ENCODE measurements around the gene DPEP2NB. TPM values are rescaled to one million over a fixed set of nuclear protein-coding genes. Genes with fewer than 3 reads are reported as not detected.

The DPEP2NB gene, protein sequence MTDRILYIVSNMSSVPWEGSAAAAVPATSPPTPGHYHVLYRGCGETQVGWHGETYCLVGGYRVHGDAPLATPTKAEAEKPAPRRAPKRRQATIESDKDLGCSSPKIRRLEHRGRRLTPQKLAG
- not detected for total RNA-seq

DNA sequence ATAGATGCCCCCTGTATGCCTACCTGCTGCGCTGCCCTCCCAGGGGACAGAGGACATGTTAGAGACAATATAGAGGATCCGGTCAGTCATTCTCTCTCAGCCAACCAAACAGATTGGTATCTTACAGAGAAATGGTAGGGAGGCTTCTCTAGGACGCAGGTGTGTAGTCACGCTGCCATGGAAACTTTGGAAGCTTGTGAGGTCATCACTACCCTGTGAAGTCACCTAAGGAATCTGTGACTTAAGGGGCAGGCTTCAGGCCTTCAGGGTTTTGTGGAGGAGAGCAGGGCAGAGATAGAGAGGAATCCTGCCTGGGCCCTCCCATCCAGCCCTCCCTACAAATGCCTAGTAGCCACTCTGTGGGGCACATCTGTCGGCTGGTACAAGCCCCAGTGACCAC is at the start of gene DPEP2NB:
Gene DPEP2NB (minus strand): TSS at position 231 of the 400 bp plus-strand sequence. CDS start 141 bp downstream, at position 90.
- Histone ChIP-seq H3K4me3 (no peak within 1 kb of the TSS), H3K27ac (no peak within 1 kb of the TSS), H3K36me3 (no peaks in the 10 kb centered on the region), H3K4me1 (ENCODE audit: control insufficient read depth in 1 of 2, low read depth in 2 of 2) (no peaks in the 10 kb centered on the region), H3K9me3 (no peaks in the 10 kb centered on the region), H3K27me3 (replicated peaks; ENCODE audit: insufficient read depth) (no peaks in the 10 kb centered on the region)
- no peak for ATAC-seq (ENCODE audit: insufficient number of reproducible peaks, low FRiP score, low read depth)
- TF ChIP-seq, protein P1, sequence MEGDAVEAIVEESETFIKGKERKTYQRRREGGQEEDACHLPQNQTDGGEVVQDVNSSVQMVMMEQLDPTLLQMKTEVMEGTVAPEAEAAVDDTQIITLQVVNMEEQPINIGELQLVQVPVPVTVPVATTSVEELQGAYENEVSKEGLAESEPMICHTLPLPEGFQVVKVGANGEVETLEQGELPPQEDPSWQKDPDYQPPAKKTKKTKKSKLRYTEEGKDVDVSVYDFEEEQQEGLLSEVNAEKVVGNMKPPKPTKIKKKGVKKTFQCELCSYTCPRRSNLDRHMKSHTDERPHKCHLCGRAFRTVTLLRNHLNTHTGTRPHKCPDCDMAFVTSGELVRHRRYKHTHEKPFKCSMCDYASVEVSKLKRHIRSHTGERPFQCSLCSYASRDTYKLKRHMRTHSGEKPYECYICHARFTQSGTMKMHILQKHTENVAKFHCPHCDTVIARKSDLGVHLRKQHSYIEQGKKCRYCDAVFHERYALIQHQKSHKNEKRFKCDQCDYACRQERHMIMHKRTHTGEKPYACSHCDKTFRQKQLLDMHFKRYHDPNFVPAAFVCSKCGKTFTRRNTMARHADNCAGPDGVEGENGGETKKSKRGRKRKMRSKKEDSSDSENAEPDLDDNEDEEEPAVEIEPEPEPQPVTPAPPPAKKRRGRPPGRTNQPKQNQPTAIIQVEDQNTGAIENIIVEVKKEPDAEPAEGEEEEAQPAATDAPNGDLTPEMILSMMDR (IDR thresholded peaks at IDR 0.05): no peak
- no peak for DNase-seq (ENCODE audit: low spot score)

DNA sequence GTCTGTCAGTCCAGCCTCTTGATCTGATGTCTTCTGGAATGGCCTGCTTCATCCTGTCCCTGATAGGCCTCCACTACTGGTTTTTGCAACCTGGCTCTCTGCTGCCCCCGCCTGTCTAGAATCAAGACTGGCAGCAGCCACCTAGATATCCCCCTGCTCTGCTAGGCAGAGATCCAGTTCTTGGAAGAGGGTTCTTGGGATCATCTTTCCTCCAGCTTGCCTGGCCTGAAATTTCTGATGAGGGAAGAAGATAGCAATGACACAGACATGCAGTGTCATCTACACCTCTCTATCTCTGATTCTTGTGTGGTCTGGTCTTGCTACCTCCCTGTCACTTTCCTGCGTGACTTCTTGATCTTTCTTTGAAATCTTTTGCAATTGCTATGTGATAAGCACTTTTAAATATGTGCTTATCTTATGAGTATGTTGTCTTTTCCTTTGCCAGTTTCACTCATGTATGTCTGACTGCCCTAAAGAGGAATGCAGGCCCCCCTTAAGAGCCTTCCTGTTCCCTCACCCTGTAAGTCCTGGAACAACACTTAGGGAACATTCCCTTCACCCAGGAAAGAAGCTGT is 49.2 kb upstream of the DPEP2NB start:
- no peaks in the 10 kb centered on the region for H3K9me3 ChIP-seq
- H3K4me1 ChIP-seq (ENCODE audit: control insufficient read depth in 1 of 2, low read depth in 2 of 2): peaks cover 15 to 30% of the 10 kb centered on the region in 2 donors
- peaks cover 5% of the 10 kb centered on the region for H3K36me3 ChIP-seq
- TF ChIP-seq, protein P1 (IDR thresholded peaks at IDR 0.05): peak; percentile 61
- peak; percentile 80 for ATAC-seq (ENCODE audit: insufficient number of reproducible peaks, low FRiP score, low read depth)
- no peak overlapping the region for H3K4me3 ChIP-seq
- H3K27ac ChIP-seq: peak overlapping the region; percentile 85 to 88
- no peaks in the 10 kb centered on the region for H3K27me3 ChIP-seq (replicated peaks; ENCODE audit: insufficient read depth)
- no peak for DNase-seq (ENCODE audit: low spot score)

- TF ChIP-seq, protein P1 (IDR thresholded peaks at IDR 0.05): no peak
- Histone ChIP-seq H3K36me3 (peaks cover 9% of the 10 kb centered on the region), H3K27ac (peak overlapping the region in 1 of 2 donors; percentile 39), H3K9me3 (no peaks in the 10 kb centered on the region), H3K27me3 (replicated peaks; ENCODE audit: insufficient read depth) (no peaks in the 10 kb centered on the region), H3K4me1 (ENCODE audit: control insufficient read depth in 1 of 2, low read depth in 2 of 2) (peaks cover 15 to 30% of the 10 kb centered on the region in 2 donors), H3K4me3 (no peak overlapping the region)
- ATAC-seq (ENCODE audit: insufficient number of reproducible peaks, low FRiP score, low read depth) (no peak), DNase-seq (ENCODE audit: low spot score) (no peak)
Measured at GRCh38 chr16:68062910-68063393, 47.2 kb upstream of the DPEP2NB start.

DNA sequence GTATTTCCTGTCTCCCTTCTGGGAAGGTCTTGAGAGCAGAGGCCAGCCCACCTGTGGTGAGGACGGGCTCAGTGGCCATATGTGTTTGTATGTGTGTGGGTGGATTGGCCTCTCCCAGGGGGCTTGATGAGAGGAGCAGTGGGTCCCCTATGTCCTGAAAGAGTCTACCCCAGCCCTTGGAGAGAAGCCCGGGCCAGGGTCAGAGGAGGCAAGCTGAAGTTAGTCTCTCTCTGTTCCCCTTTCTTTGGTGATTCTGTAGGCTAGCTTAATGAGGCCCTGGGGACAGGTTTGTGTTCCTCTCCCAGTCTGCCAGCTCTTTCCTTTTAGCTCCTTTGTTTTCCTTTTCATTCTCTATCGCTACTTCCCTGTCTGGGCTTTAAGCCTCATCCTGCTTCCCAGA is 45.7 kb upstream of the DPEP2NB start:
- no peak for ATAC-seq (ENCODE audit: insufficient number of reproducible peaks, low FRiP score, low read depth)
- Histone ChIP-seq H3K27ac (no peak overlapping the region), H3K36me3 (peaks cover 9% of the 10 kb centered on the region), H3K27me3 (replicated peaks; ENCODE audit: insufficient read depth) (no peaks in the 10 kb centered on the region), H3K9me3 (no peaks in the 10 kb centered on the region), H3K4me1 (ENCODE audit: control insufficient read depth in 1 of 2, low read depth in 2 of 2) (peaks cover 15 to 27% of the 10 kb centered on the region in 2 donors), H3K4me3 (no peak overlapping the region)
- TF ChIP-seq, protein P1 (IDR thresholded peaks at IDR 0.05): no peak
- no peak for DNase-seq (ENCODE audit: low spot score)

DNA sequence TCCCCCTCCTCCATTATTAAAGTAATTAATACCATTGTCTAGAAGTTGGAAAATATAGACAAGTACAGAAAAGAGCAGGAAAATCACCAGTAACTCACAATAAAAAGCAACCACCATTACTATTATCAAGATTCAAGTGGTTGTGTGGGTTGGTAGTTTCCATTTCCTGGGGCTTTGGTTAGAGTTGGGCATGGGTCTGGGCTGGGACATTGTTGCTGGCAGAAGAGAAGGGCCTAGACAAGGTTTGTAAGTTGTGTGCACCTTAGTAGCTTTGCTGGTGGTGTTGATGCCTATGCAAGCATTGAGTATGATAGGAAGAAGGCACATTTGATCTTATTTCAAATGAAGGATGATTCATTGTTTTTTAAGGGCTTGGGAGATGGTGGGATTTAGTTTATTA is 44.1 kb upstream of the DPEP2NB start:
- Histone ChIP-seq H3K4me3 (no peak overlapping the region), H3K9me3 (no peaks in the 10 kb centered on the region), H3K27me3 (replicated peaks; ENCODE audit: insufficient read depth) (no peaks in the 10 kb centered on the region), H3K27ac (no peak overlapping the region), H3K36me3 (peaks cover 9% of the 10 kb centered on the region), H3K4me1 (ENCODE audit: control insufficient read depth in 1 of 2, low read depth in 2 of 2) (peaks cover 11% of the 10 kb centered on the region in 2 donors)
- ATAC-seq (ENCODE audit: insufficient number of reproducible peaks, low FRiP score, low read depth) (no peak), DNase-seq (ENCODE audit: low spot score) (no peak)
- TF ChIP-seq, protein P1 (IDR thresholded peaks at IDR 0.05): no peak
